ENCODE measurements around the gene MYO1G. TPM values are rescaled to one million over a fixed set of nuclear protein-coding genes. Genes with fewer than 3 reads are reported as not detected.

Gene MYO1G
- total RNA-seq, 2 donors from 2014 or later: 0.11 to 0.33 TPM

DNA sequence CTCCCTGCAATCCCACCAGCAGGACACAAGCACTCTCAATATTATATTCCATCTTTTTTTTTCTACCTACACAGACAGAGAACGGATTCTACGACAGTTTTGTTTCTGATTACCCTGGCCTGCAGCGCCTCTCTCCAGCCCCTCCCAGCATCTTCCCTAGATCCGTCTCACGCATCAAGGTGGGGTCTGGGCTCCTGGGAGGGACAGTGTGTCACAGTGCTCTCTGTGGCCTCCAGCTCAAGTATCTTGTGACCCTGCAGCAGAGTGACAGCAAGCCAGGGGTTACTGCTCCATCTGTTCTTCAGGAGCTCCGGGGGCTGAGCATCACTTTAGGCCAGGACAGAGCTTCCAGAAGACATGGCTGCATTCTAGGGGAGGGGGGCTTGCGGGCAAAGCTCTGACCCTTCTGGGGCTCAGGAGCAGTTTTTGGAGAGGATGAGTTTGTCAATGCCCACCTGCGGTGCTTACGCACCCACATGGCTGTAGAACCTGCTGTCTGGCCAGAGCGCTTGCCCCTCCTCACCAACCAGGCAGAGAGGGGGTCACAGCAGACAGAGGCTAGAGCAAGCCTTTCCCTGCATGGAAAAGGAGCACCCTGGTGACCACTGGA is 22.6 kb downstream of the MYO1G start:
- WGBS, 2 experiments (ENCODE audit: insufficient coverage in 1 of 2, insufficient read length in 1 of 2): 92 to 98% methylated on average over 8 to 10 of the region's 10 CpGs
- no peaks in the 10 kb centered on the region for H3K9me3 ChIP-seq (ENCODE audit: control insufficient read depth, low read length)
- Mint-ChIP-seq H3K9me3 (peaks cover 3% of the 10 kb centered on the region), H3K27ac (no peak overlapping the region), H3K4me3 (no peak overlapping the region), H3K27me3 (ENCODE audit: insufficient read depth) (peaks cover 25% of the 10 kb centered on the region), H3K4me1 (no peaks in the 10 kb centered on the region), H3K36me3 (ENCODE audit: low read depth) (no peaks in the 10 kb centered on the region)
- no peak for DNase-seq
- H3K4me1 ChIP-seq (ENCODE audit: control insufficient read depth, insufficient read depth, low read length): no peaks in the 10 kb centered on the region
- peaks cover 10% of the 10 kb centered on the region for H3K27me3 ChIP-seq (ENCODE audit: control insufficient read depth, insufficient read depth, low read length, poor library complexity, severe bottlenecking)
- H3K4me3 ChIP-seq (ENCODE audit: low read length): no peak overlapping the region
- TF ChIP-seq, protein P1, sequence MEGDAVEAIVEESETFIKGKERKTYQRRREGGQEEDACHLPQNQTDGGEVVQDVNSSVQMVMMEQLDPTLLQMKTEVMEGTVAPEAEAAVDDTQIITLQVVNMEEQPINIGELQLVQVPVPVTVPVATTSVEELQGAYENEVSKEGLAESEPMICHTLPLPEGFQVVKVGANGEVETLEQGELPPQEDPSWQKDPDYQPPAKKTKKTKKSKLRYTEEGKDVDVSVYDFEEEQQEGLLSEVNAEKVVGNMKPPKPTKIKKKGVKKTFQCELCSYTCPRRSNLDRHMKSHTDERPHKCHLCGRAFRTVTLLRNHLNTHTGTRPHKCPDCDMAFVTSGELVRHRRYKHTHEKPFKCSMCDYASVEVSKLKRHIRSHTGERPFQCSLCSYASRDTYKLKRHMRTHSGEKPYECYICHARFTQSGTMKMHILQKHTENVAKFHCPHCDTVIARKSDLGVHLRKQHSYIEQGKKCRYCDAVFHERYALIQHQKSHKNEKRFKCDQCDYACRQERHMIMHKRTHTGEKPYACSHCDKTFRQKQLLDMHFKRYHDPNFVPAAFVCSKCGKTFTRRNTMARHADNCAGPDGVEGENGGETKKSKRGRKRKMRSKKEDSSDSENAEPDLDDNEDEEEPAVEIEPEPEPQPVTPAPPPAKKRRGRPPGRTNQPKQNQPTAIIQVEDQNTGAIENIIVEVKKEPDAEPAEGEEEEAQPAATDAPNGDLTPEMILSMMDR (conservative IDR thresholded peaks at IDR 0.05): no peak
- H3K36me3 ChIP-seq (ENCODE audit: control insufficient read depth, insufficient read depth, low read length): no peaks in the 10 kb centered on the region
- H3K9ac ChIP-seq (ENCODE audit: extremely low read depth, low read length, poor library complexity, severe bottlenecking): no peak overlapping the region
- no peak overlapping the region for H3K27ac ChIP-seq (ENCODE audit: low read depth, low read length)

DNA sequence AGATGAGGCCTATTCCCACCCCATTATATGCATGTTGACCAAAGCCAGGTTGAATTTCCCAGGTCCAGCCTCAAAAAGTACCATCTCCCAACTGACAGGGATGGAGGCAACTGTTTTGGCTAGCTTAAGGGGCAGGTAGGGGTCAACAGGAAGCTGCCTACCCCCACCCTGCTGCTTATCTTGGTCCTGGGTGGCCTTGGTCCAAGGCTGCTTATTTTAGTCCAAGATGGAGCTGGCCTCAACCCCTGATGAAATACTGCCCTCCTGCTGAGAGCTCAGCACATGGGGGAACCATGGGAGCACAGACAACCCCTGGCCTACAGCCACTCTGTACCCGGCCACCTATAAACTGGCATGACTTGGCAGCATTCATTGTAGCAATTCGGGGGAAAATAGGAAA is 23.1 kb downstream of the MYO1G start:
- peak; percentile 32 for DNase-seq
- Histone ChIP-seq H3K9ac (ENCODE audit: extremely low read depth, low read length, poor library complexity, severe bottlenecking) (no peak overlapping the region), H3K9me3 (ENCODE audit: control insufficient read depth, low read length) (no peaks in the 10 kb centered on the region), H3K27ac (ENCODE audit: low read depth, low read length) (no peak overlapping the region), H3K27me3 (ENCODE audit: control insufficient read depth, insufficient read depth, low read length, poor library complexity, severe bottlenecking) (peaks cover 12% of the 10 kb centered on the region), H3K4me1 (ENCODE audit: control insufficient read depth, insufficient read depth, low read length) (no peaks in the 10 kb centered on the region), H3K4me3 (ENCODE audit: low read length) (no peak overlapping the region), H3K36me3 (ENCODE audit: control insufficient read depth, insufficient read depth, low read length) (no peaks in the 10 kb centered on the region)
- Mint-ChIP-seq H3K27ac (no peak overlapping the region), H3K4me1 (no peaks in the 10 kb centered on the region), H3K4me3 (no peak overlapping the region), H3K9me3 (peaks cover 3% of the 10 kb centered on the region), H3K36me3 (ENCODE audit: low read depth) (no peaks in the 10 kb centered on the region), H3K27me3 (ENCODE audit: insufficient read depth) (peaks cover 29% of the 10 kb centered on the region)
- 71 to 87% methylated on average over 1 to 2 of the region's 2 CpGs for WGBS, 2 experiments (ENCODE audit: insufficient coverage in 1 of 2, insufficient read length in 1 of 2)
- TF ChIP-seq, protein P1 (conservative IDR thresholded peaks at IDR 0.05): no peak

DNA sequence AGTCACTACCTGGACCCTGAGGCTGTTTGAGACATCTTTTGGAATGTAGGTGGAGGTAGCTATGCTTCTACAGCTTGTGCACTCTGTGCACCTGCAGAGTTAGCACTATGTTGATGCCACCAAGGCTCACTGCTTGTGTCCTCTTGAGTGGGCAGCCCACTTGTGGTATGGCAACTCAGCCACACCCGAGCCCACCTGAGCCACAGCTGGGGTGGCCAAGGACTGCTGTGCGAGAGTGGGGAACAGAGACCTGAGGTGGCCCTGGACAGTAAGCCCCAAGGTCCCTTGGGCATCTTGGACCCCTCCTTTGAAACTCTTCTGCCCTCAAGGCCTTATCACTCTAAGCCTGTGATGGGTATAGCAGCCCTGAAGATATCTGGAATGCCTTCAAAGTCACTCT is 25.7 kb downstream of the MYO1G start:
- DNase-seq: peak; percentile 24
- H3K27ac Mint-ChIP-seq: no peak overlapping the region
- H3K27ac ChIP-seq (ENCODE audit: low read depth, low read length): no peak overlapping the region
- peaks cover 19% of the 10 kb centered on the region for H3K27me3 Mint-ChIP-seq (ENCODE audit: insufficient read depth)
- H3K4me1 ChIP-seq (ENCODE audit: control insufficient read depth, insufficient read depth, low read length): no peaks in the 10 kb centered on the region
- no peaks in the 10 kb centered on the region for H3K36me3 ChIP-seq (ENCODE audit: control insufficient read depth, insufficient read depth, low read length)
- H3K4me3 Mint-ChIP-seq: no peak overlapping the region
- H3K9ac ChIP-seq (ENCODE audit: extremely low read depth, low read length, poor library complexity, severe bottlenecking): no peak overlapping the region
- no peak overlapping the region for H3K4me3 ChIP-seq (ENCODE audit: low read length)
- H3K9me3 ChIP-seq (ENCODE audit: control insufficient read depth, low read length): no peaks in the 10 kb centered on the region
- no peaks in the 10 kb centered on the region for H3K4me1 Mint-ChIP-seq
- WGBS, 2 experiments (ENCODE audit: insufficient coverage in 1 of 2, insufficient read length in 1 of 2): 83 to 97% methylated on average over 1 to 2 of the region's 2 CpGs
- H3K9me3 Mint-ChIP-seq: peaks cover 3% of the 10 kb centered on the region
- no peaks in the 10 kb centered on the region for H3K36me3 Mint-ChIP-seq (ENCODE audit: low read depth)
- TF ChIP-seq, protein P1 (conservative IDR thresholded peaks at IDR 0.05): no peak
- peaks cover 24% of the 10 kb centered on the region for H3K27me3 ChIP-seq (ENCODE audit: control insufficient read depth, insufficient read depth, low read length, poor library complexity, severe bottlenecking)
